Measurements from ENCODE around the gene HIBADH.

Gene HIBADH

DNA sequence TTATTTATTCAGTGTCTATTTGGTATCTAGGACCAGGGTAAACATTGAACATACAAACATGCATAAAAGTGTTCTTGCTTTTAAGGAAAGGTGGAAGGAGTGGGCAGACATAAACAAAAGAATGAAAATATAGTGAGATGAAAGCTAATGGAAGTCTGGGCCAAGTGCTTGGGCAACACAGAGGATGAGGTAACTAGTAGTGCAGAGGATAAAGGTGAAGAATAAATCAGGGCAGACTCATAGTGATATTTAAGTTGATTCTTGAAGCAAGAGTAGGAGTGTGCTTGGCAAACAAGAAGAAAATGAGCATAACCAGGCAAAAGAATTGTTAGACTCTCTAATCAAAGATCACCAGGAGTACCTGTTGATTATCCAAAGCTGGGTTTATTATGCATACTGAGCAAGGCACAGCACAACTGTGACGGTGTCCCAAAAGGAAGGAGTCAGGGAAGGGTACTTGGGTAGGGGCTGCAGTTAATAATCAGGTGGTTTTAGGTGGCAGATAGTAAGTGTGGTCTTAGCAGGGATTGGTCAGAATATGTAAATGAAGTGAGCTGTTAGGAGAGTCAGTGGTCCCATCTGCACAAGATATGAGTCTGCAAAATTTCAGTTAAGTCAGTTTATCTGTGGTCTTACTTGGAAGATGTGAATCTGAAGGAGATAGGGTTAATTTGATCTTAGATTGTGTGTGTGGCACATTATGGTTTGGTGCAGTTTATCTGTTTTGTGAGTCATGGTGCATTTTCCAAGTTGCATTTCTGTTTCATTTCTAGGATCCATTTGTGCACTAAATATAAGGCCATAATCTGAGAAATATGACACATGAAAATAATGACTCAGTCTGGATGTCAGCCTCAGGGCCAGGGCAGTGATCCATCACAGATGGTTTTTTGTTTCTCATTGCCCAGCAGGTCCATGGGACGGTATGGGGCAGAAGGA is 46.7 kb upstream of the HIBADH start:
- H3K4me3 ChIP-seq (ENCODE audit: low read depth, low read length) = no peak overlapping the region
- POLR2A ChIA-PET = interaction anchor here (0.6 kb wide), 1 partner anchor 31 kb away, joined by 3 read pairs; no protein-coding TSS in a partner anchor
- TF ChIP-seq SCRT1 (tag by site-specific recombination; IDR thresholded peaks at IDR 0.05; ENCODE audit: borderline replicate concordance) (peak; percentile 60), ZNF366 (tag by site-specific recombination; conservative IDR thresholded peaks at IDR 0.05) (no peak), ZNF16 (tag by site-specific recombination; IDR thresholded peaks at IDR 0.05; ENCODE audit: low read depth) (no peak), SCRT2 (tag by site-specific recombination; IDR thresholded peaks at IDR 0.05) (peak; percentile 77)
- H3K9me3 ChIP-seq (ENCODE audit: control insufficient read depth, insufficient read depth, low read depth, low read length) = no peaks in the 10 kb centered on the region
- H3K36me3 ChIP-seq (ENCODE audit: control insufficient read depth in 2 of 2, insufficient read depth in 1 of 2, low read length in 2 of 2) = no peaks in the 10 kb centered on the region
- H3K27ac ChIP-seq (ENCODE audit: extremely low read depth, low read depth, low read length) = no peak overlapping the region
- CTCF ChIA-PET = interaction anchor here (0.6 kb wide), 1 partner anchor 194 kb away, joined by 4 read pairs; no protein-coding TSS in a partner anchor
- H3K4me1 ChIP-seq (ENCODE audit: control insufficient read depth, insufficient read depth, low read length) = no peaks in the 10 kb centered on the region

- POLR2A ChIA-PET = no interaction called here
- no peak overlapping the region for H3K4me3 ChIP-seq (ENCODE audit: low read depth, low read length)
- H3K36me3 ChIP-seq (ENCODE audit: control insufficient read depth in 2 of 2, insufficient read depth in 1 of 2, low read length in 2 of 2) = no peaks in the 10 kb centered on the region
- H3K9me3 ChIP-seq (ENCODE audit: control insufficient read depth, insufficient read depth, low read depth, low read length) = no peaks in the 10 kb centered on the region
- CTCF ChIA-PET = no interaction called here
- H3K27ac ChIP-seq (ENCODE audit: extremely low read depth, low read depth, low read length) = no peak overlapping the region
- H3K4me1 ChIP-seq (ENCODE audit: control insufficient read depth, insufficient read depth, low read length) = no peaks in the 10 kb centered on the region
- TF ChIP-seq ZNF214 (tag by site-specific recombination; IDR thresholded peaks at IDR 0.05; ENCODE audit: borderline replicate concordance) (no peak), MZF1 (tag by site-specific recombination; IDR thresholded peaks at IDR 0.05; ENCODE audit: borderline replicate concordance) (no peak), ZNF549 (tag by site-specific recombination; IDR thresholded peaks at IDR 0.05) (no peak), ZFHX2 (tag by site-specific recombination; conservative IDR thresholded peaks at IDR 0.05) (no peak), ZNF654 (tag by site-specific recombination; IDR thresholded peaks at IDR 0.05; ENCODE audit: low read depth) (no peak), ZNF184 (tag by site-specific recombination; IDR thresholded peaks at IDR 0.05) (no peak), ZNF768 (tag by site-specific recombination; IDR thresholded peaks at IDR 0.05) (no peak), ZNF16 (tag by site-specific recombination; IDR thresholded peaks at IDR 0.05; ENCODE audit: low read depth) (no peak), BCL6B (tag by site-specific recombination; IDR thresholded peaks at IDR 0.05) (no peak), ZNF248 (tag by site-specific recombination; IDR thresholded peaks at IDR 0.05) (no peak), HOXC10 (CRISPR knock-in tag; IDR thresholded peaks at IDR 0.05) (no peak), ZXDB (tag by site-specific recombination; IDR thresholded peaks at IDR 0.05) (no peak), ZNF426 (tag by site-specific recombination; IDR thresholded peaks at IDR 0.05) (no peak), ZNF274 (IDR thresholded peaks at IDR 0.05; ENCODE audit: low read length) (no peak), ZNF274 (tag by site-specific recombination; IDR thresholded peaks at IDR 0.05; ENCODE audit: borderline replicate concordance) (no peak), ZNF394 (tag by site-specific recombination; IDR thresholded peaks at IDR 0.05; ENCODE audit: borderline replicate concordance) (no peak), ZNF48 (tag by site-specific recombination; IDR thresholded peaks at IDR 0.05) (no peak), ZNF830 (tag by site-specific recombination; IDR thresholded peaks at IDR 0.05; ENCODE audit: low read depth) (no peak)
- TF ChIP-seq, protein P1, sequence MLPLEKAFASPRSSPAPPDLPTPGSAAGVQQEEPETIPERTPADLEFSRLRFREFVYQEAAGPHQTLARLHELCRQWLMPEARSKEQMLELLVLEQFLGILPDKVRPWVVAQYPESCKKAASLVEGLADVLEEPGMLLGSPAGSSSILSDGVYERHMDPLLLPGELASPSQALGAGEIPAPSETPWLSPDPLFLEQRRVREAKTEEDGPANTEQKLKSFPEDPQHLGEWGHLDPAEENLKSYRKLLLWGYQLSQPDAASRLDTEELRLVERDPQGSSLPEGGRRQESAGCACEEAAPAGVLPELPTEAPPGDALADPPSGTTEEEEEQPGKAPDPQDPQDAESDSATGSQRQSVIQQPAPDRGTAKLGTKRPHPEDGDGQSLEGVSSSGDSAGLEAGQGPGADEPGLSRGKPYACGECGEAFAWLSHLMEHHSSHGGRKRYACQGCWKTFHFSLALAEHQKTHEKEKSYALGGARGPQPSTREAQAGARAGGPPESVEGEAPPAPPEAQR (tag by site-specific recombination; IDR thresholded peaks at IDR 0.05) = no peak
- TF ChIP-seq, protein P2, sequence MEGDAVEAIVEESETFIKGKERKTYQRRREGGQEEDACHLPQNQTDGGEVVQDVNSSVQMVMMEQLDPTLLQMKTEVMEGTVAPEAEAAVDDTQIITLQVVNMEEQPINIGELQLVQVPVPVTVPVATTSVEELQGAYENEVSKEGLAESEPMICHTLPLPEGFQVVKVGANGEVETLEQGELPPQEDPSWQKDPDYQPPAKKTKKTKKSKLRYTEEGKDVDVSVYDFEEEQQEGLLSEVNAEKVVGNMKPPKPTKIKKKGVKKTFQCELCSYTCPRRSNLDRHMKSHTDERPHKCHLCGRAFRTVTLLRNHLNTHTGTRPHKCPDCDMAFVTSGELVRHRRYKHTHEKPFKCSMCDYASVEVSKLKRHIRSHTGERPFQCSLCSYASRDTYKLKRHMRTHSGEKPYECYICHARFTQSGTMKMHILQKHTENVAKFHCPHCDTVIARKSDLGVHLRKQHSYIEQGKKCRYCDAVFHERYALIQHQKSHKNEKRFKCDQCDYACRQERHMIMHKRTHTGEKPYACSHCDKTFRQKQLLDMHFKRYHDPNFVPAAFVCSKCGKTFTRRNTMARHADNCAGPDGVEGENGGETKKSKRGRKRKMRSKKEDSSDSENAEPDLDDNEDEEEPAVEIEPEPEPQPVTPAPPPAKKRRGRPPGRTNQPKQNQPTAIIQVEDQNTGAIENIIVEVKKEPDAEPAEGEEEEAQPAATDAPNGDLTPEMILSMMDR (tag by site-specific recombination; IDR thresholded peaks at IDR 0.05) = no peak
Observed at GRCh38 chr7:27708485-27708884, 45.8 kb upstream of the HIBADH start.

Measured in HEK293 (cell line).